H9 (cell line): ENCODE results near the gene RELCH. TPM values are rescaled to one million over a fixed set of nuclear protein-coding genes. Genes with fewer than 3 reads are reported as not detected.

ENCODE experiments used
- DNase-seq: peaks from one replicate; pipeline ENCODE4 v3.0.0-alpha.2; 2017
- H2AFZ ChIP-seq: one replicate; pipeline ENCODE4 v1.6.1; 2013; ENCODE audit warnings: mild to moderate bottlenecking, low read length, control low read depth, moderate library complexity
- H2AK5ac ChIP-seq: 2 replicates; pipeline ENCODE4 v1.6.1; 2013; ENCODE audit warnings: low read length, control low read depth, mixed read lengths; ENCODE audit not compliant: insufficient read length
- H2BK120ac ChIP-seq: one replicate; pipeline ENCODE4 v1.6.1; 2013; ENCODE audit warnings: low read depth, mild to moderate bottlenecking, low read length, control low read depth, inconsistent platforms; ENCODE audit not compliant: poor library complexity, severe bottlenecking
- H2BK12ac ChIP-seq: 2 replicates; pipeline ENCODE4 v1.6.1; 2013; ENCODE audit warnings: low read length, control low read depth, mixed read lengths, low read depth; ENCODE audit not compliant: insufficient read length
- H2BK15ac ChIP-seq: 2 replicates; pipeline ENCODE4 v1.6.1; 2013; ENCODE audit warnings: low read depth, low read length, control low read depth
- H2BK20ac ChIP-seq: one replicate; pipeline ENCODE4 v1.6.1; 2013; ENCODE audit warnings: low read depth, mild to moderate bottlenecking, low read length, control low read depth, inconsistent platforms; ENCODE audit not compliant: poor library complexity, severe bottlenecking
- H2BK5ac ChIP-seq: 2 replicates; pipeline ENCODE4 v1.6.1; 2013; ENCODE audit warnings: low read length, control low read depth, mixed read lengths; ENCODE audit not compliant: insufficient read length
- H3K14ac ChIP-seq: 2 replicates; pipeline ENCODE4 v1.6.1; 2013; ENCODE audit warnings: low read length, control low read depth; ENCODE audit not compliant: insufficient read depth
- H3K18ac ChIP-seq: 2 replicates; pipeline ENCODE4 v1.6.1; 2013; ENCODE audit warnings: low read depth, mild to moderate bottlenecking, mixed read lengths, low read length, control low read depth; ENCODE audit not compliant: insufficient read length
- H3K23ac ChIP-seq: 2 replicates; pipeline ENCODE4 v1.6.1; 2013; ENCODE audit warnings: low read length, control low read depth, mixed read lengths, low read depth; ENCODE audit not compliant: insufficient read length
- H3K23me2 ChIP-seq: 2 replicates; pipeline ENCODE4 v1.6.1; 2013; ENCODE audit warnings: low read depth, mild to moderate bottlenecking, mixed read lengths, low read length, control low read depth; ENCODE audit not compliant: insufficient read length, poor library complexity, severe bottlenecking
- H3K27ac ChIP-seq: 2 replicates; pipeline ENCODE4 v1.5.1; 2013; ENCODE audit warnings: low read length, control low read depth, mixed read lengths, low read depth; ENCODE audit not compliant: insufficient read length
- H3K27me3 ChIP-seq: 2 replicates; pipeline ENCODE4 v1.6.1; 2013; ENCODE audit warnings: low read length, control low read depth, inconsistent platforms; ENCODE audit not compliant: insufficient read depth
- H3K4ac ChIP-seq: 2 replicates; pipeline ENCODE4 v1.6.1; 2013; ENCODE audit warnings: low read depth, mild to moderate bottlenecking, control low read depth, inconsistent platforms, low read length, moderate library complexity
- H3K4me1 ChIP-seq: 2 replicates; pipeline ENCODE4 v1.6.1; 2013; ENCODE audit warnings: low read length, control low read depth, inconsistent platforms; ENCODE audit not compliant: insufficient read depth
- H3K4me2 ChIP-seq: 2 replicates; pipeline ENCODE4 v1.6.1; 2013; ENCODE audit warnings: low read length, control low read depth, mixed read lengths; ENCODE audit not compliant: insufficient read length, insufficient read depth
- H3K56ac ChIP-seq: 2 replicates; pipeline ENCODE4 v1.6.1; 2013; ENCODE audit warnings: low read depth, mild to moderate bottlenecking, mixed read lengths, low read length, control low read depth; ENCODE audit not compliant: insufficient read length
- H3K79me1 ChIP-seq: 2 replicates; pipeline ENCODE4 v1.6.1; 2013; ENCODE audit warnings: low read depth, mild to moderate bottlenecking, moderate library complexity, low read length, control low read depth, inconsistent platforms; ENCODE audit not compliant: insufficient read depth, poor library complexity, severe bottlenecking
- H3K79me2 ChIP-seq: 2 replicates; pipeline ENCODE4 v1.6.1; 2013; ENCODE audit warnings: low read length, control low read depth, inconsistent platforms; ENCODE audit not compliant: insufficient read depth
- H3K9ac ChIP-seq: 2 replicates; pipeline ENCODE4 v1.6.1; 2013; ENCODE audit warnings: low read length, control low read depth, mixed read lengths; ENCODE audit not compliant: insufficient read length; ENCODE audit errors: extremely low read depth
- H3K9me3 ChIP-seq: one replicate; pipeline ENCODE4 v1.6.1; 2013; ENCODE audit warnings: low read depth, low read length, inconsistent platforms; ENCODE audit not compliant: control insufficient read depth
- H3T11ph ChIP-seq: one replicate; pipeline ENCODE4 v1.6.1; 2013; ENCODE audit warnings: mild to moderate bottlenecking, low read length, control low read depth, inconsistent platforms
- H4K20me1 ChIP-seq: one replicate; pipeline ENCODE4 v1.6.1; 2013; ENCODE audit not compliant: control insufficient read depth, insufficient read length, insufficient read depth
- H4K5ac ChIP-seq: 2 replicates; pipeline ENCODE4 v1.6.1; 2013; ENCODE audit warnings: low read depth, mild to moderate bottlenecking, mixed read lengths, low read length, control low read depth; ENCODE audit not compliant: insufficient read length
- H4K8ac ChIP-seq: replicated peaks from 2 replicates; pipeline ENCODE4 v1.6.1; 2013; ENCODE audit warnings: low read length, control low read depth, mixed read lengths, low read depth; ENCODE audit not compliant: insufficient read length
- H4K91ac ChIP-seq: 2 replicates; pipeline ENCODE4 v1.6.1; 2013; ENCODE audit warnings: low read depth, mild to moderate bottlenecking, moderate library complexity, mixed read lengths, low read length, control low read depth; ENCODE audit not compliant: insufficient read length
- H3K27ac Mint-ChIP-seq, 3 experiments: 2 replicates in 2 of 3; 3 replicates in 1 of 3; pipeline ENCODE4 v1.8.0; 2020 to 2021; ENCODE audit warnings: mixed read lengths in 3 of 3, mild to moderate bottlenecking in 1 of 3, moderate library complexity in 1 of 3
- H3K27me3 Mint-ChIP-seq: 2 replicates; pipeline ENCODE4 v1.8.0; 2021; ENCODE audit warnings: low read depth, mild to moderate bottlenecking, moderate library complexity, mixed read lengths
- H3K36me3 Mint-ChIP-seq, 3 experiments: 2 replicates in 2 of 3; 3 replicates in 1 of 3; pipeline ENCODE4 v1.8.0; 2020 to 2021; ENCODE audit warnings: low read depth in 3 of 3, mixed read lengths in 3 of 3; ENCODE audit not compliant: insufficient read depth in 1 of 3
- H3K4me1 Mint-ChIP-seq, 2 experiments: 2 replicates each; pipeline ENCODE4 v1.8.0; 2020; ENCODE audit warnings: mixed read lengths in 2 of 2
- H3K4me3 Mint-ChIP-seq, 2 experiments: 2 replicates in 1 of 2; 3 replicates in 1 of 2; pipeline ENCODE4 v1.8.0; 2020 to 2021; ENCODE audit warnings: mild to moderate bottlenecking in 2 of 2, mixed read lengths in 2 of 2, moderate library complexity in 1 of 2
- H3K9me3 Mint-ChIP-seq, 2 experiments: 2 replicates in 1 of 2; 3 replicates in 1 of 2; pipeline ENCODE4 v1.8.0; 2020; ENCODE audit warnings: mild to moderate bottlenecking in 2 of 2, mixed read lengths in 2 of 2, moderate library complexity in 1 of 2
- CTCF ChIP-seq: fragments of 200-600 bp; sonication (generic); conservative IDR thresholded peaks from 3 replicates; pipeline ENCODE4 v1.8.0; 2021; ENCODE audit warnings: antibody characterized with exemption, mild to moderate bottlenecking
- whole genome bisulfite sequencing: extraction: QIAGEN DNeasy Blood & Tissue Kit; methylation state at CpG from one replicate; pipeline ENCODE4 v1.1.7; 2013; ENCODE audit warnings: missing lambda C conversion rate, low lambda C conversion rate, mixed read lengths; ENCODE audit not compliant: insufficient read length; ENCODE audit errors: extremely low coverage; 5-methylcytosine and 5-hydroxymethylcytosine counted together
- total RNA-seq: library from RNA; stranded (reverse); gene quantifications from 2 replicates; pipeline ENCODE4 v1.2.1, GENCODE V29; 2021

Gene RELCH
- total RNA-seq, 1 experiment from 2014 or later: 32.3 TPM

GRCh38 chr18:62196079-62196478 lies 9.0 kb downstream of the RELCH start:
- H2BK5ac ChIP-seq: no peak overlapping the region
- no peak overlapping the region for H3T11ph ChIP-seq
- H4K8ac ChIP-seq: no peak overlapping the region
- no peaks in the 10 kb centered on the region for H3K9me3 ChIP-seq
- H2AFZ ChIP-seq: no peak overlapping the region
- no peak for DNase-seq
- H3K9me3 Mint-ChIP-seq: peaks cover 0 to 4% of the 10 kb centered on the region in 2 experiments; a peak in 1 of 5 replicates
- H3K9ac ChIP-seq: no peak overlapping the region
- no peak overlapping the region for H3K4me3 Mint-ChIP-seq
- no peak overlapping the region for H3K4ac ChIP-seq
- no peak overlapping the region for H3K27ac Mint-ChIP-seq
- no peak overlapping the region for H3K18ac ChIP-seq
- H3K4me1 ChIP-seq: no peaks in the 10 kb centered on the region
- no peak overlapping the region for H3K27ac ChIP-seq
- no CpG with 5 or more reads among the region's 7 CpGs for WGBS
- no peak overlapping the region for H4K91ac ChIP-seq
- peaks cover 6% of the 10 kb centered on the region for H3K79me1 ChIP-seq
- H3K23ac ChIP-seq: no peak overlapping the region
- H3K56ac ChIP-seq: no peak overlapping the region
- peaks cover 23% of the 10 kb centered on the region; the same call in 1 of the 2 replicates for H3K79me2 ChIP-seq
- H2BK20ac ChIP-seq: no peak overlapping the region
- H2AK5ac ChIP-seq: no peak overlapping the region
- H4K5ac ChIP-seq: no peak overlapping the region
- no peak overlapping the region for H3K4me2 ChIP-seq
- H3K23me2 ChIP-seq: no peaks in the 10 kb centered on the region
- H4K20me1 ChIP-seq: no peaks in the 10 kb centered on the region
- no peaks in the 10 kb centered on the region for H3K27me3 ChIP-seq
- H3K14ac ChIP-seq: no peak overlapping the region
- H2BK12ac ChIP-seq: no peak overlapping the region
- no peak overlapping the region for H2BK120ac ChIP-seq
- TF ChIP-seq CTCF: peak; percentile 65
- no peaks in the 10 kb centered on the region for H3K27me3 Mint-ChIP-seq
- H2BK15ac ChIP-seq: no peak overlapping the region
- H3K4me1 Mint-ChIP-seq: peaks cover 3% of the 10 kb centered on the region in 2 experiments; a peak in 2 of 4 replicates
- H3K36me3 Mint-ChIP-seq: peaks cover 0 to 9% (median 4%) of the 10 kb centered on the region in 3 experiments; a peak in 5 of 7 replicates
